Neural progenitor cell (in vitro differentiated cells): ENCODE results near the gene TMEM117. TPM values are rescaled to one million over a fixed set of nuclear protein-coding genes. Genes with fewer than 3 reads are reported as not detected.

ENCODE experiments used
- DNase-seq: peaks from one replicate; pipeline ENCODE4 v3.0.0-alpha.2; 2016; ENCODE audit warnings: low spot score
- H2AFZ ChIP-seq: fragments of 200-600 bp; sonication (generic); replicated peaks from 2 replicates; pipeline ENCODE4 v1.6.1; 2016; ENCODE audit warnings: antibody characterized with exemption
- H3F3A ChIP-seq: fragments of 200-600 bp; sonication (generic); 2 replicates; pipeline ENCODE4 v1.6.1; 2016; ENCODE audit warnings: antibody characterized with exemption, low read depth
- H3K27ac ChIP-seq: fragments of 200-600 bp; sonication (generic); 2 replicates; pipeline ENCODE4 v1.5.1; 2016; ENCODE audit warnings: mild to moderate bottlenecking
- H3K27me3 ChIP-seq: fragments of 200-600 bp; sonication (generic); 2 replicates; pipeline ENCODE4 v1.6.1; 2016; ENCODE audit warnings: mild to moderate bottlenecking, moderate library complexity
- H3K36me3 ChIP-seq: fragments of 200-600 bp; sonication (generic); 2 replicates; pipeline ENCODE4 v1.5.1; 2016
- H3K4me1 ChIP-seq: fragments of 200-600 bp; sonication (generic); 2 replicates; pipeline ENCODE4 v1.6.1; 2016; ENCODE audit warnings: mixed run types
- H3K4me2 ChIP-seq: fragments of 200-600 bp; sonication (generic); 2 replicates; pipeline ENCODE4 v1.6.1; 2016
- H3K4me3 ChIP-seq: fragments of 200-600 bp; sonication (generic); 2 replicates; pipeline ENCODE4 v1.5.1; 2016
- H3K79me2 ChIP-seq: fragments of 200-600 bp; sonication (generic); 2 replicates; pipeline ENCODE4 v1.6.1; 2016; ENCODE audit warnings: low read depth
- H3K9ac ChIP-seq: fragments of 200-600 bp; sonication (generic); 2 replicates; pipeline ENCODE4 v1.6.1; 2016
- H3K9me3 ChIP-seq: fragments of 200-600 bp; sonication (generic); 2 replicates; pipeline ENCODE4 v1.5.1; 2016; ENCODE audit warnings: low read depth
- H4K20me1 ChIP-seq: fragments of 200-600 bp; sonication (generic); 2 replicates; pipeline ENCODE4 v1.6.1; 2016; ENCODE audit warnings: low read depth
- H3K27ac Mint-ChIP-seq: 3 replicates; pipeline ENCODE4 v1.8.0; 2021; ENCODE audit warnings: mixed read lengths
- H3K27me3 Mint-ChIP-seq: 2 replicates; pipeline ENCODE4 v1.8.0; 2022; ENCODE audit warnings: low read depth, mild to moderate bottlenecking, inconsistent platforms, moderate library complexity, mixed read lengths; ENCODE audit not compliant: insufficient read depth
- H3K36me3 Mint-ChIP-seq: 3 replicates; pipeline ENCODE4 v1.8.0; 2021; ENCODE audit warnings: mixed read lengths
- H3K4me1 Mint-ChIP-seq: 3 replicates; pipeline ENCODE4 v1.8.0; 2021; ENCODE audit warnings: mixed read lengths
- H3K4me3 Mint-ChIP-seq: 3 replicates; pipeline ENCODE4 v1.8.0; 2021; ENCODE audit warnings: mild to moderate bottlenecking, moderate library complexity, mixed read lengths
- H3K9me3 Mint-ChIP-seq: 3 replicates; pipeline ENCODE4 v1.8.0; 2020; ENCODE audit warnings: mixed read lengths
- EZH2 ChIP-seq: fragments of 200-600 bp; sonication (generic); IDR thresholded peaks from 2 replicates; pipeline ENCODE4 v1.6.1; 2017; ENCODE audit warnings: antibody characterized with exemption, mild to moderate bottlenecking, moderate library complexity
- EZH2phosphoT487 ChIP-seq: fragments of 200-600 bp; sonication (generic); IDR thresholded peaks from 2 replicates; pipeline ENCODE4 v1.6.1; 2017; ENCODE audit warnings: antibody characterized with exemption
- total RNA-seq: library from RNA; depleted of rRNA; stranded (reverse); fragments of >200 nt; gene quantifications from 2 replicates; pipeline ENCODE4 v1.2.3, GENCODE V29; 2015; ENCODE audit warnings: low replicate concordance
- TF ChIP-seq, protein P1 (sequence below): fragments of 200-600 bp; sonication (generic); IDR thresholded peaks from 2 replicates; pipeline ENCODE4 v1.5.1; 2017; ENCODE audit warnings: antibody characterized with exemption, mild to moderate bottlenecking

TMEM117 gene
- total RNA-seq, 1 donor from 2014 or later = 1.6 TPM

DNA sequence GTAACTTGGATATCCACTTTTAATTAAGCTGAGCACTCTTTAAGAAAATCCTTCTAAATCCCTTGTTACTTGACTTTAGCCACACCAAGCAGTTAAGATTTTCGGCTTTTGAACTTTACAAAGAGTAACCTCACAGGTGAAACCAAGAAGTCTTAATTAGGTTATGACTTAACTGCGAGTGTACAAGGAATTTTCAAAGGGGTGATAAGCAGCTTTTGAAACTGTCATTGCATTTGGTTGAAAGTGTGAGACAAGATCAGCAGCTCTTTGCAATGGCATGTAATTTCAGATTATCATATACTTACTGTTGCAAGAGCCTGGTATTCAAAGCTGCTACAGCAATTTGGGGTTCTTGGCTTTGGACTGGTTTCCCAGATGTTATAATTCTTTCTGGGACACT lies 137.5 kb downstream of the TMEM117 start:
- Histone ChIP-seq H3F3A (no peaks in the 10 kb centered on the region), H3K27me3 (no peaks in the 10 kb centered on the region), H3K27ac (no peak overlapping the region), H3K4me1 (no peaks in the 10 kb centered on the region), H2AFZ (no peak overlapping the region), H3K4me3 (no peak overlapping the region), H3K79me2 (no peaks in the 10 kb centered on the region), H3K9me3 (no peaks in the 10 kb centered on the region), H4K20me1 (no peaks in the 10 kb centered on the region), H3K36me3 (no peaks in the 10 kb centered on the region), H3K9ac (no peak overlapping the region), H3K4me2 (no peak overlapping the region)
- no peak for DNase-seq
- Mint-ChIP-seq H3K4me3 (no peak overlapping the region), H3K4me1 (peaks cover 6% of the 10 kb centered on the region), H3K27me3 (no peaks in the 10 kb centered on the region), H3K9me3 (no peaks in the 10 kb centered on the region), H3K36me3 (no peaks in the 10 kb centered on the region), H3K27ac (no peak overlapping the region)
- TF ChIP-seq EZH2 (no peak), EZH2phosphoT487 (no peak)
- TF ChIP-seq, protein P1, sequence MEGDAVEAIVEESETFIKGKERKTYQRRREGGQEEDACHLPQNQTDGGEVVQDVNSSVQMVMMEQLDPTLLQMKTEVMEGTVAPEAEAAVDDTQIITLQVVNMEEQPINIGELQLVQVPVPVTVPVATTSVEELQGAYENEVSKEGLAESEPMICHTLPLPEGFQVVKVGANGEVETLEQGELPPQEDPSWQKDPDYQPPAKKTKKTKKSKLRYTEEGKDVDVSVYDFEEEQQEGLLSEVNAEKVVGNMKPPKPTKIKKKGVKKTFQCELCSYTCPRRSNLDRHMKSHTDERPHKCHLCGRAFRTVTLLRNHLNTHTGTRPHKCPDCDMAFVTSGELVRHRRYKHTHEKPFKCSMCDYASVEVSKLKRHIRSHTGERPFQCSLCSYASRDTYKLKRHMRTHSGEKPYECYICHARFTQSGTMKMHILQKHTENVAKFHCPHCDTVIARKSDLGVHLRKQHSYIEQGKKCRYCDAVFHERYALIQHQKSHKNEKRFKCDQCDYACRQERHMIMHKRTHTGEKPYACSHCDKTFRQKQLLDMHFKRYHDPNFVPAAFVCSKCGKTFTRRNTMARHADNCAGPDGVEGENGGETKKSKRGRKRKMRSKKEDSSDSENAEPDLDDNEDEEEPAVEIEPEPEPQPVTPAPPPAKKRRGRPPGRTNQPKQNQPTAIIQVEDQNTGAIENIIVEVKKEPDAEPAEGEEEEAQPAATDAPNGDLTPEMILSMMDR = no peak

DNA sequence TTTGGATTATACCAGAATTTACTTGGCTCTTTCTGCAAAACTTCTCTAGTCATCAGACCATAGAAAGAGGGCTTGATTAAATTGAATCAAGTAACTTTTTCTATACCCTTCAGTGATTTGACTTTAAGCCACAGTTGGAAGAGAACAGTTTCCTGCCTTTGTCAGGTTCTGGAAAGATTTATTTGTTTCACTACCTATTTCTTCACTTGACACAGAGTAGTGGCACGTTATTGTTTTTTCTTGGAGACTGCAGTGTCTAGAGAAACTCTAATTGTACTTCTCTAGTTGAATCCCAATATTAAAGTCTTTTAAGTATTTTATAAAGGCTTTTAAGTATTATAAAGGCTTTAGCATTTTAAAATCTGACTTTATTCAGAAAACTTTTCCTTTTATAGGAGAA lies 138.1 kb downstream of the TMEM117 start:
- no peaks in the 10 kb centered on the region for H3K27me3 ChIP-seq
- no peaks in the 10 kb centered on the region for H4K20me1 ChIP-seq
- no peaks in the 10 kb centered on the region for H3K36me3 ChIP-seq
- Mint-ChIP-seq H3K9me3 (no peaks in the 10 kb centered on the region), H3K36me3 (no peaks in the 10 kb centered on the region), H3K4me3 (no peak overlapping the region), H3K27ac (no peak overlapping the region), H3K27me3 (no peaks in the 10 kb centered on the region), H3K4me1 (peaks cover 6% of the 10 kb centered on the region)
- H3K9me3 ChIP-seq = no peaks in the 10 kb centered on the region
- no peak overlapping the region for H2AFZ ChIP-seq
- no peak for DNase-seq
- H3K79me2 ChIP-seq = no peaks in the 10 kb centered on the region
- TF ChIP-seq, protein P1 = no peak
- TF ChIP-seq EZH2phosphoT487 = no peak
- TF ChIP-seq EZH2 = no peak
- H3K4me3 ChIP-seq = no peak overlapping the region
- H3K27ac ChIP-seq = no peak overlapping the region
- H3K9ac ChIP-seq = no peak overlapping the region
- H3K4me1 ChIP-seq = no peaks in the 10 kb centered on the region
- no peak overlapping the region for H3K4me2 ChIP-seq
- no peaks in the 10 kb centered on the region for H3F3A ChIP-seq

DNA sequence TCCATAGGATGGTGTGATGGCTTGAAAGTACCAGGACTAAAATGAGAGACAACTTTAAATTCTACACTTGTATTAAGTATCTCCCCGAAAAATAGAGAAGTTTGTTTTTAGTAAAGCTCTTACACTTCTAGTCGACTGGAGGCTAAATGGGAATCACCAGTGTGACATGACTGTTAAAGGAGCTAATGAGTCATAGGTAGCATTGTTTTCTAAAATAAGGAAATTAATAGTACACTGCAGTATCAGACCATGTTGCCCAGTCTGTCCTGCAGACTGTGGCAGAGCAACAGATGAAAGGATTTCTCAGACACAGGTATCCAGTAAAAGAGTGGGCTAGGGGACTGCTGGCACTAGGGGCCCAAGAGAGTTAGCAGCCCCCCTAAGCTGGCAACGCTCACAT lies 140.1 kb downstream of the TMEM117 start:
- Mint-ChIP-seq H3K36me3 (no peaks in the 10 kb centered on the region), H3K9me3 (no peaks in the 10 kb centered on the region), H3K27ac (no peak overlapping the region)

More for the DNA sequence above, 140.1 kb downstream of the TMEM117 start:
- peaks cover 6% of the 10 kb centered on the region for H3K4me1 Mint-ChIP-seq
- Histone ChIP-seq H4K20me1 (no peaks in the 10 kb centered on the region), H3K9ac (no peak overlapping the region), H2AFZ (no peak overlapping the region), H3K4me3 (no peak overlapping the region), H3F3A (no peaks in the 10 kb centered on the region), H3K27me3 (no peaks in the 10 kb centered on the region), H3K79me2 (no peaks in the 10 kb centered on the region), H3K9me3 (peaks cover 4% of the 10 kb centered on the region), H3K27ac (no peak overlapping the region), H3K4me1 (no peaks in the 10 kb centered on the region), H3K4me2 (no peak overlapping the region), H3K36me3 (no peaks in the 10 kb centered on the region)
- no peaks in the 10 kb centered on the region for H3K27me3 Mint-ChIP-seq
- TF ChIP-seq EZH2 (no peak), EZH2phosphoT487 (no peak)
- TF ChIP-seq, protein P1 = no peak
- DNase-seq = no peak
- no peak overlapping the region for H3K4me3 Mint-ChIP-seq
